ENCODE measurements around the gene HSPA1A.
A peak's percentile ranks its signal among the peaks of the same experiment; 100 is the strongest.
"Not testable (repeated sequence)": the region's sequence is repeated elsewhere in the genome, so short reads cannot be mapped to it uniquely, and the experiment has no call there.

HSPA1A gene

GRCh38 chr6:31861919-31862343 is 46.6 kb downstream of the HSPA1A start:
- no peak for DNase-seq (ENCODE audit: extremely low read depth, low read depth)
- no peak for TF ChIP-seq CTCF (IDR thresholded peaks at IDR 0.05; ENCODE audit: low read depth, low read length)

DNA sequence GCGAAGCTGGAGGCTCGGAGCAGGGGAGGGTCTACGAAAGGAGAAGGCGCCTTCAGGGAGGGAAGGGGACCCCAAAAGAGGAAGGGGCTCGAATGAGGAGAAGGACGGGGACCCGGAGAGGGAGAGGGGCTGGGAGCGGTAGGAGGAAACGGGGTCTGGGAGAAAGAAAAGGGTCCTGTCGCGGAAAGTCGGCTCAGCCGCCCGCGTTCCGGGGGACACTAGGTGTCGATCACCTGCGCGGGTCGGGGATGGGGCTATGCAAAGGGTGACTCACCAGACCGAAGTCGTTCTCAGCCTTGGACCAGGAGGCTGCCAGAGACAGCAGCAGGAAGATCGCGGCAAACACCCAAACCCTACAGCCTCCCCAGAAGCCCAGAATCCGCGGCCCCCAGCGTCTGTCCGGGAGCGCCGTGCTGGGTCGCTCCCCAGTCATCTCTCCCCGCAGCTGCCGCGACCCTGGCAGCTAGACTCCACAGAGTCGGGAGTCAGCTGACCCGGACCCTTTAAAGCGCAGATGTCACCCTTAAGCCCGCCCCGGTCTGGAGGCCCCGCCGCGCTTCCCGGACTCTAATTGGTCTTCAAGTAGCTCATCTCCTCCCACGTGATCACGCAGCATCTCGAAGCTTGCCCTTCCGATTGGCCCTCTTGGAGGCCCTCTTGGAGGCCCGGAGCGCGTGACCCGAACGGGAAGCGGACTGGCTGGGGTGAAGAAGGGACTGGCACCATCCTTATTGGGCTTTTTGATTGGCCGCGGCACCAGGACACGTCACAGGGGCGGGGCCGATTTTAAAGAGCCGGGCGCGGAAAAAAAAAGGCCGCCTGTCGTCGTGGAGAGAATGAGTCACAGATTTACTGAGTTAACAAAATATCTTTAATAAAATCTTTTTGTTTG is 47.2 kb downstream of the HSPA1A start, which contains the start of gene NEU1:
NEU1 (minus strand) TSS at position 478 of the 892 bp plus-strand sequence; CDS start at position 433, 45 bp downstream.
- TF ChIP-seq CTCF (IDR thresholded peaks at IDR 0.05; ENCODE audit: low read depth, low read length) = no peak

GRCh38 chr6:31864123-31864562 is 48.8 kb downstream of the HSPA1A start:
- DNase-seq (ENCODE audit: extremely low read depth, low read depth) = not testable (repeated sequence)

More for the DNA sequence above, 47.2 kb downstream of the HSPA1A start, which contains the start of gene NEU1:
- peak; percentile 100 for DNase-seq (ENCODE audit: extremely low read depth, low read depth)

DNA sequence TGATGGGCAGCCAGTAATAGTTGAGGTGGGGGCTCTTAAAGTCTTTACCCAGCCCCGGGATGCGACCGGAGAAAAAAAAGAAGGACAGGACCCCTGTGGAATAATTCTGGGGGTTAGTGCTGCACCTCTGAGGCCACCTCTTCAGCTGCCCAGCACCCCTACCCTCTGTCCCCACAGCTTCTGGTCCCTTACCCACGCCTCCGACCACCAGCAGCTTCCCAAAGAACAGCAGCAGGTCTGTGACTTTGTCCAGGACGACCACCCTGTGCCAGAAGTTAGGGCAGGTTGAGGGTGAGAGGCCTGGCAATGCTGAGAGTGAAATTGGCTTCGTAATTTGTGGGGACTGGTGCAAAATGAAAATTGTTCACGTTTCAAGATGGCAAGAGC is 49.5 kb downstream of the HSPA1A start:
- DNase-seq (ENCODE audit: extremely low read depth, low read depth) = no peak
- no peak for TF ChIP-seq CTCF (IDR thresholded peaks at IDR 0.05; ENCODE audit: low read depth, low read length)

DNA sequence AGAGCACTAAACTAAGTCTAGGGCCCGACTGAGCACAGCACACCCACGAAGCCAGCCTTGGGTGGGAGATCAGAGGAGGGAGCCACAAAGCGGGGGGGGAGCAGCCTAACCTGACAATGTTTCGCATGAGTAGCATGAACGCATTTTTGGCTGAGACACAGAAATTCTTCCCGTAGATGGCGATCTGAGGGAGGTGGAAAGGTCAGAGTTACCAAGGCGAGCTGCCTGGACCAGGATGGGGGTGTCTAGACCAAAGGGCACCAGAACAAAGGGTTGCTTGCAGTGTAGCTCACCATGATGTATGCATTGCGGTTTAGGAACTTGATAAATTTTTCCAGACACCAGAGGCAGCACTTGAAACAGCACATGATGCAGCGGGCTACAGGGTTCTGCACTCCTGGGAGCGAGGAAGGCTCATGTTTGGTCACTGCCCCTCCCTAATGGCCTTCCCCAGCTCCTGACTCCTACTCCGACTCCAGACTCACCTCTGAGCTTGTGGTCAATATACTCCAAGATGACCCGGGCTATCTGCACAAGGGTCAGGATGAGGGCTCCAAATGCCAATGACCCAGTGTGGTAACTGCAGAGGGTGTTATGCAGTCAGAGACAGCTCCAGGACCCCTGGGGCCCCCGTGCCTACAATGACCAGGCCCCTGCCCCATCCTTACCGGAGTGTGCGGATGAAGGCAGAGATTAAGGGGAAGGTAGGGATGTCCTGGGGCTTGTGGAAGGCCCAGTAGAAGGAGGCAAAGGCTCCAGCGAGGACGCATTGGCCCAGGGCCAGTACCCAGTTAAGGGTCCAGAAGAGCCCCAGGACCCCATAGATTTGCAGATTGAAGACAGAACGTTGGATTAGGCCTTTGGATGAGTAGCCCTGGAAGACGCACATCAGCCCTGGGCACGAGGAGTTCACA is 50.1 kb downstream of the HSPA1A start:
- no peak for DNase-seq (ENCODE audit: extremely low read depth, low read depth)

More for the DNA sequence above, 50.1 kb downstream of the HSPA1A start:
- TF ChIP-seq CTCF (IDR thresholded peaks at IDR 0.05; ENCODE audit: low read depth, low read length) = no peak

All from AG09319 (cell line).